ENCODE measurements around the gene EGFL8.

EGFL8 gene

DNA sequence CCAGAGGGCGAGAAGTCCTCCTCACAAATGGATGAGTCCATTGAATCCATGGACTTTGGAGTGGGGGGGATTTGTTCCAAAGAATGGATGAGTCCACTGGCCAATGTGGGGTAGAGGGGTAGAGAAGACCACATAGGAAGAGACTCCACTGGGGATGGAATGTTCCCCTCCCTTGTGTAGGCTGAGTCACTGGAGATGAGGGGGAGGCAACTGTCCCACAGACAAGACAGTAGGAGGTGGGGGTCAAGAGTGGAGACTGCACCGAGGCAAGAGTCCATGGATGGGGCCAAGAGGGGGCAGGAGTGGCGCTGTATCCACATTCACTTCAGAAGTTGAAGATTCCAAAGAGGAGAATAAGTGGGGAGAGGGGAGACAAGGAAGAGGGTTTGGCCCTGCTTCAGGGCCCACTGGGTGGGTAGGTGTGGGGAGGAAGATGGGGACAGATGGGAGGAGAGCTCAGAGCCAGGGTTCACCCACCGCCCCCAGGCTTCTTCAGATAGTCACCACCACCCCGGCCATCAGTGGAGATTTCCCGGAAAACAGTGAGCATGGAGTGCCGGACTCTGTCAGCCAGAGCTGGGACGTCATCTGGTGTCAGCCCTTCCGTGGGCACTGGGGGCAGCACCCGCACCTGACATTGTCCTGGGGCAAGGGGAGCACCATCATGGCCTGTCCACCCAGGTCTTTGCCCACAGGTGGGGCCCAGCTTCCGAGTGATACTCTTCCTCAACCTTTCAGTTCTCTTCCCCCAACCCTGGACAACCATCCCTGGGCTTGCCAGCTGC is 4.6 kb downstream of the EGFL8 start:
- DNase-seq: no peak

DNA sequence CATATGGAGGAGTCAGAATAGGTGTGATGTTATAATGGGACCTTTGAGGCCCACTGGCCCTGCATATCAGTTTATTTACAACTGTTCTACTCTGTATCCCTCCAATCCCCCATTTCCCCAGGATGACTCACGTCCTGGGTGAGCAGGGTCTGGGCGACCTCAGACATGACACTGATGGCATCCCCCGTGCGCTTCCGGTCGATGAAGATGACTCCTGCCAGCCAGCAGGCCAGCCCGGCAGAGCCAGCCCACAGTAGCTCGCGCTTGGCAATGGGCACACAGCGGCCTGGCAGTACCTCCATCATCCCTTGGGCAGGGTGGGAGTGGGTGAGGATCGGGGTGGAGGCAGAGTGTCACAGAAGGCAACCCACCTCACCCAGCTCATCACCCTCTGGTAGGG is 5.9 kb downstream of the EGFL8 start:
- no peak for DNase-seq

DNA sequence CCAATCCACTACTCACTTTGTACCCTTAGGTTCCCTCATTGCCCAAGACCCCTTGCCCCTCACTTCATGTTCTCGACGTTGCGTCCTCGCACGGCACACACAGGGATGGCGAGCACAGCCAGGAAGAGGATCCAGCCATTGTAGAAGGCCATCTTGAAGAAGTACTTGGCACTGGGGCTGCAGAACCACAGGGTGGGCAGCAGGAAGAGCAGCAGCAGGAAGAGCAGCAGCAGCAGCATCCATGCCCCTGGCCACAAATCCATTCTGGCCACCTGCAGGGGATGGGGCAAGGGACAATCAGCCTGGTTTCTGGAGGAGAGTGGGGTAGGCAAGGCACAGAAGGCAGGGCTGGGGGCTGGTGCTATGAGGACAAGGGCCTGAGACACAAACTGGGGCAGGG is 6.8 kb downstream of the EGFL8 start:
- no peak for DNase-seq

DNA sequence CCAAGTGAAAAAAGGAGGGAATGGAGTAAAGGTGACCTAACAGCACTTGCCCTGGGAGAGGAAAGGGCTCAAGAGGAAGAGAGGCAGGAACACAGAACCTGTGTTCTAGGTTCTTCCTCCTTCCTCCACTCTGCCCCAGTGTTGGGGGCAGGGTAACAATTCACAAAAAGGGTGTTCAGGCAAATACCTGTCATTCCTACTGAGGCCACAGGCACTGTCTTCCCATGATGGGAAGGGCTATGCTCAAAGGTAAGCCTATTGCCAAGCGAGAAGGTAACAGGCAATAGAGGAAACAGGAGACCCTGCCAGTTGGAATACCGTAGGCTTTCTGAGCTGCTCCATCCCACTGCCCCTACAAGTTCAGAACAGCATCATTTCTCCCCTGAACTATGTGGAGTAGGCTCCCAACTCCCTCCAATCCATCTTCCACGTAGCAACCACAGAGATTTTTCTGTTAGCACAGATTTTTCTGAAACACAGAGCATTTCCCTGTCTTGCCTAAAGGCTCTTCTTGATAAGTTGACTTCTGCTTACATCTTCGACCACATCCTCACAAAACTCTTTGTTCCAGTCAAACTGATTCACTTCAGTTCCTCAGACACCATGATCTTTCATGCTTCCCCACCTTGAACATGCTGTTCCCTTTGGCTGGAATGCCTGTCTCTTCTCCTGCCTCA is 8.8 kb downstream of the EGFL8 start:
- DNase-seq: no peak

DNA sequence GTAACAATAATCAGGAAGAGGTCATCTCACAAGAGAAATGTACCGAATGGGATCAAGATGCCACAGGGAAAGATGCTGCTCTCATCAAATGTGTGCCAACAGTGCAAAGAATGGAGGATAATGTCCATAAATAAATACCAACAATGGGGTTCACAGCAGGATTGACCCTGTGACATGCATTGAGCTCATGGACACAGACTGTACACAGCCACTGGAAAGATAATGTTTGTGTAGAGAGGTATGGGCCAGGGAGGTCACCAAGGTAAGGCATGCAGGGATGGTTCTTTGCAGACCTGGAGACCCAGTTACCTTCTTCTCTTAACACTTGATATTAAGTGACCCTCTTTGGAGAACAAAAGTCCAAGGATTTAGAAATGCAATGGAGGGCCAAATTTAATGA is 10.0 kb downstream of the EGFL8 start:
- DNase-seq: no peak

DNA sequence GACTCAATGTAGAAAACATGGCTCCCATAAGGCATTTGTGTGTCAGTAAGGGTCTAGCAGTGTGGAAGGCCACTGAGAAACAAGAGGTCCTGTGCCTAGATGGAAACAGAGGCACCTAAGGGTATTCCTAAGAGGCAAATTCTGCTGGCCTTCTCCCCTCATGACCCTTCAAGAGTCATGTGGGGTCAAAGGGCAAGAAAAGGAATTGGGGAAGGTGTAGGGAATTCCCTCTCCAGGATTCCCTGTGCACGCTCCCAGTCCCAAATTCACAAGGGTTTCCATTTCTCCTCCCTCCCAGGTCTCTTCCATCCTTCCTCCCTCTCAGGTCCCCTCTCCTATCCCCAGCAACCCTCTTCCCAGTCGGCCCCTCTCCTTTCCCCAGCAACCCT is 10.9 kb downstream of the EGFL8 start:
- DNase-seq: no peak

DNA sequence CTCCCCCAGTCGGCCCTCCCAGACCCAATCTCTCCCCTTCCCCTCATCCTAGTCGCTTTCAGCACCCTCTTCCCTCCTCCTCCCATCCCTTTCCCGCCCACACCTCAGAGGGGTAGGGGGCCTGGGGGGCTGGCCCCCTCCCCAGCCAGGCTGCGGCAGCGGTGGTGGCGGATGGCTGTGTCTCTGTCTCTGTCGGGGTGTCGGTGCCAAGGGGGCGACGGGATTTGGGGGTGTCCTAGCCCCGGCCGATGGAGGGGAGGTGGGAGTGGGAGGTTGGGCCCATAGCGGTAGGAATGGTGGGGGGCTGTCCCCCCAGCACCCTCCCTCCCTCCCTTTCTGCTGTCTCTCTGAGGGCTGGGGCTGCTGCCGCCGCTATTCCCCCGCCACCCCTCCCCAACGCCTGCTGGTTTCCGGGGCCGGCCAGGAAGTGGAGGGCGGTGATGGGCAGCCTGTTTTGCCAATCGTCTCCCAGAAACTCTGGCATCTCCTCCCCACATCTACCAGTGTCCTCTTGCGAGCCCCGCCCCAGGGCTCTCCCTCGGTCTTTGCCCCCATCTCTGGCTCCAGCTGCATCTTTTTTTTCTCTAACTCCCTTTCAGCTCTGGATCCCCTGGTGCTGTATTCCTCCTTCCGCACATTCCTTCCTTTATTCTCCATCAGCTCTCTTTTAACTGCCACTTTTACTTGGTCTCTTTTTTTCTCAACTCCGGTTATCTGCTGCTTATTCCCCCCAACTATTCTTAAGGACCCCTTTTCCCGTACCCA is 11.5 kb downstream of the EGFL8 start, which contains the start of gene AGPAT1:
Gene AGPAT1 (minus strand): TSS at position 374 of the 765 bp plus-strand sequence. CDS start 4,588 bp downstream, outside the sequence.
- peak; percentile 92 for DNase-seq

DNA sequence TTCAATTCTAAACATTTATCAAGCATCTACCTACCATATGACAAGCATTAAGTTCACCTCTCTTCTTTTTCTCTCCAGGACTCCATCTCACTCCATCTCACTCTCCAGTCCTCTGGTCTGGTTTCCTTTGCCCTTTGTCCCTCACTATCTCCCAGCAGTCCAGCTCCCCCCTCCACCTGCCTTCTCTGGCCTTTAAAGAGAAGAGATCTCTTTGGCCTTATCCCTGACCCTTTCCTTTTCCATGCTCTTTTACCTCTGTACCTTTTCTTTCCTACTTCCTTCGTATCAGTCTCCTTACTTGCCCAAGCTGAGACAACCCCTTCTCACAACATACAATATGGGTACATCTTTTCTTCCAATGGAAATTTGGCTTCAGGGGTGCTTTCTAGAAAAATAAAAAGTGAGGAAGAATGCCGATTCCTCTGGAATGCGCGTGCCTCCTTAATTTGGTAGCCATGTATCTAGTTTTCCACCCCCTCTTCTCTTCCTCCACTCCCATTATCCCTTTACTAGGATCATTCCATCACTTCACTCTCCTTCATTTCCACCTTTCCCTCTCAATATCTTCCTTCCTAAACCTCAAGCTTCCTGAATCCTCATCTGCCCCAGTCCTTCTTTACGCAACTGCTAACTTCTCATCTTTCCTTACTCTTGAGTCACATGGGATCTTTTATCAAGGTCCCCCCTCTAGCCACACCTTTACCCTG is 12.2 kb downstream of the EGFL8 start:
- no peak for DNase-seq

DNA sequence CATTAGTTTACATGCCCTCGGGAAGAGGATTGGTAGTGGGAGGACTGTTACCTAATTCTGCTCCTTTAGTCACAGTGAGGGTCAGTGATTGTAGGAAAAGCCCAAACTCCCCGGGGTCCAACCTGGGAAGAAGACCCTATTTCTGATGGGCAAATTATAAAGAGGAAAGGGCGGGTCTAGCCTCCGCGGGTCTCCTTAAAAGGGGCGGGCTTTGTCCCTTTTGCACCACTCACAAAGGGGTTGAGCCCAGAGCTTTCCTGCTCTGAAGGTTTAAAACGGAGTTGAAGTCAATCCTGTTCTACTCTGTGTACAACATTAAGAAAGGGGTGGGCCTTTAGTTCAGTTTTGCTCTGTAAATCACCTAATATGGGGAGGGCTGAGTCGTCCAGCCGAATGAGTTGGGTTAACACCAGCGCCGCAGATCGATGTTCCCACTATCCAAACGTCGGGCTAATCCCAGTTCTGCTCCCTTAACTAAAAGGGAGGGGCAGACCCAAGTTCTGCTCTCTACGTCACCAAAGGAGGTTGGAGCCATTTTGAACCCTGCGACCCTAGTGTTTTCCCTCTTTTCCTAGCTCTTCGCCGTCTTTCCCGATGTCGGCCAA is 12.9 kb downstream of the EGFL8 start:
- DNase-seq: peak; percentile 51

DNA sequence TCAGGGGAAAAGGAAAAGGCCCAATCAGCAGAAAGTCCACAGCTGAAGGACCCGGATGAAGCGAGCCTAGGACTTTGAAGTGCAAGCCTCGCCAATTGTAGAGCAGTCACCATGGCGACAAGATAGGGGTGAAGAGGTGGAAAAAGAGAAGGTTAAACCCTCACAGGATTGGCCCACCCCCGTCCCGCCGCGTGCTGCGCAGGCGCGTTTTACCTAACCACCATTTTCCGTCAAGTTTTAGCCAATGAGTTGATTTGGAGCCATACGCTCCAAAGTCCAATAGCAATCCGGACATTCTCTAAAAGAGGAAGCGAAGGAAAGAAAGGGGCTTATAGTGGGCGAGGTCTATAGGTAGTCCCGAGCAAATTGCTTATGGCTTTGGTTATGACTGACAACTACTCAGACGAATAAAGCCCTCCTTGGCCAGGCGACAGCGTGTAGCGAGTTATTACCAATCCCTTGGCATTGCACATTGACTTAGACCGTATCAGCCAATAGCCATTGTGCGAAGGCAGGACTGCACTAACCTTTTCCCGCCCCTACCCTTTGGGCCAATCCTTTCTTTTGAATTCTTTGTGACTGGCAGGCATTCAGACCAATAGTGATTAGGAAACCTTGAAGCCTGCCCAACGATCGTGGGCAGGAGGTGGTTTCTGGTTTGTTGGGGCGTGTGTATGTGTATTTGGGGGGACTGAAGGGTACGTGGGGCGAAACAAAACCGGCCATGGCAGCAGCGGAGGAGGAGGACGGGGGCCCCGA is 13.6 kb downstream of the EGFL8 start, which contains the start of gene RNF5:
Gene RNF5 (plus strand): TSS at position 618 of the 759 bp plus-strand sequence. CDS start 107 bp downstream, at position 725.
- peak; percentile 94 for DNase-seq

DNA sequence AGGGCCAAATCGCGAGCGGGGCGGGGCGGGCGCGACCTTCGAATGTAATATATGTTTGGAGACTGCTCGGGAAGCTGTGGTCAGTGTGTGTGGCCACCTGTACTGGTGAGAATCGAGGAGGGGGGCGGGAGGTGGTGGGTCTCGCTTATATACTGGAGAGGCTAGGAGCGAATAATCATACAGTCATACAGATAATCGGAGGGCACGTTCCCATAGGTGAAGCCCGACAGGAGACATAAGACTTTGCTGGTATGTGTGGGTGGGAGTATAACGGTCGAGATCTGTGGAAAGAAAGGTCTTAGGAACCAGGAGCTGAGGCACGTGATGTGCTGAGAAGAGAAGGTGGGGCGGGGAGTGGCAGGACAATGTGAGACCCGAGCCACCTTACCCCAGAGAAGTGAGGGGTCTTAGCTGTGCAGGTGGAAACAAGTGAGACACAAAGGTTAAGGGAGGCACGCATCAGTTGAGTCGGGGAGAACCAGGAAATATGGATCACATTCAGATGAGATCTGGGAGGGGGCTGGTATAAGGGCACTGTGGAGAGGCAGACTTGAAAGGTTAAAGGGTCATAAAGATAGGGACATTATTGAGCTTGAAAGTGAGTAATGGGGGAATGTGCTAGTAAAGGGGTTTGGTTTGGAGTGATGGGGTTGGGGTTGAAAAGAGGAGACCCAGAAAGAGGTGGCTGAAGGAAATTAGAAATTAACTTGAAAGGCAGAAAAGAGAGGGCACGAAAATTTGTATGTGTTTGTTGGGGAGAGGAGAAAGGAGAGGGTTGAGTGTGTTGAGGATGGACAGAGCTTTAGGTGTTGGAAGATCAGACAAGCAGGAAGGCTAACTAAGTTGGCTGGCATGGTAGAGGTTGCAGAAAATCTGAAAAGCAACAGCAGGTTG is 14.4 kb downstream of the EGFL8 start:
- no peak for DNase-seq

DNA sequence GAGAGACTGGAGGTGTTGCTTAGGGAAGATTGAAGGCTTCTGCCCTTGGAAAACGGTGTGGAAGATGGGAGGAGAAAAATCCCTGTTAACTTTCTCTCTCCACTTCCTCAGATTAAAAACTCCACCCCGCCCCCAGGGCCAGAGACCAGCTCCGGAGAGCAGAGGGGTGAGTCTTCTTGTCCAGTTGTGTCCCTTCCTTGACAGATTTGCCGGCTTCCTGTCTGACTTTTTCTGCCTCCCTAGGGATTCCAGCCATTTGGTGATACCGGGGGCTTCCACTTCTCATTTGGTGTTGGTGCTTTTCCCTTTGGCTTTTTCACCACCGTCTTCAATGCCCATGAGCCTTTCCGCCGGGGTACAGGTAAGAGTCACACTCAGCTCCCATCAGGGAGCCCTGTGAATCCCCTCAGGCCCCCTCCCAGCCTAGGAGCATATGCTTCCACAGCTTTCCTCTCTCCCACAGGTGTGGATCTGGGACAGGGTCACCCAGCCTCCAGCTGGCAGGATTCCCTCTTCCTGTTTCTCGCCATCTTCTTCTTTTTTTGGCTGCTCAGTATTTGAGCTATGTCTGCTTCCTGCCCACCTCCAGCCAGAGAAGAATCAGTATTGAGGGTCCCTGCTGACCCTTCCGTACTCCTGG is 15.5 kb downstream of the EGFL8 start:
- DNase-seq: no peak

DNA sequence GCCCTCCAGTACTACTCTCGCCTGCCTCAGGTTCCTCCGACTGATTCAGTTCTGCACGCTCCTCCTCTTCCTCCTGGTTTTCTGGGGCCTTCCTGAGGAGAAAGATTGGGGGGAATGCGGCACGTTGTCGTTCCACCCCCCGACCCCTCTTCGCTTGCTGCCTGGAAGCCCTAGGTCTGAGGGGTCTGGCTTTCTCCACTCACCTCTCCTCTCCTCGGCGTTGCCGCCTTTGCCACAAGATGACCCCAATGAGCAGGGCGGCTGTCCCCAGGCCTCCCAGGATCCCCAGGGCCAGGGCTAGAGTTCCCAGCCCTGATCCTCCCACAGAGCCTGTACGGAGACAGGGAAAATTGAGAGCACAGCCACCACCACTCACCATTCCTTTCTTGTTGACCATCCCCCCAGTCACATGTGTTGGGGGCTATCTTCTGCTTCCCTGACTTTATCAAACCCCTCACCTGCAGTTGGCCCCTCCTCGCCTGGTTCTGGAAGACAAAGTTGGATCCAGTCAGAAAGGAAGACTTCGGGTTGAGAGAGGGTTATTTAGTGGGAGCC is 16.8 kb downstream of the EGFL8 start:
- no peak for DNase-seq

DNA sequence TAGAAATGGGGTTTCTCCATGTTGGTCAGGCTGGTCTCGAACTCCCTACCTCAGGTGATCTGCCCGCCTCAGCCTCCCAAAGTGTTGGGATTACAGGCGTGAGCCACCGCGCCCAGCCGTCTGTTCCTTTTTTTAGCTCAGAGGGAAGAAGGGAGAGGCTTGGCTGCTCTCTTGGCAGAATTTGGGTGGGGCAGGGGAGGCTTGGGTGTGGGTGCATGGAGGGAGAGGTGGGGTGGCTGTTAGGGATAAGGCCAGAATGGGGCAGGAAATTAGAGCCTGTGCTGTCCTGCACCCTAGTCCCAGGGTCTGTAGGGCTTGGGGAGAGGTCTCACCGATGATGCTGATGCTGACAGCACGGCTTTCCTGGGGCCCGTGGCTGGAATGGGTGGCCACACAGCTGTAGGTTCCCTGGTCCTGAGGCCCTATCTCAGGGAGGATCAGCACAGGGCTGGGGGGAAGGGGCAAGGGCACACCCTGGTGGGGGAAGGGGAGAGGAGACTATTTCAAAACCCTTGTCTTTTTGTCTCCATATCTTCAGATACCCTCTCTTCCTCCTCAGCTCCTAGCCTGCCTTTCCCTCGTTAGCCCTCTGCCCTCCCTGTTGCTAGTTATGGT is 17.6 kb downstream of the EGFL8 start:
- no peak for DNase-seq

DNA sequence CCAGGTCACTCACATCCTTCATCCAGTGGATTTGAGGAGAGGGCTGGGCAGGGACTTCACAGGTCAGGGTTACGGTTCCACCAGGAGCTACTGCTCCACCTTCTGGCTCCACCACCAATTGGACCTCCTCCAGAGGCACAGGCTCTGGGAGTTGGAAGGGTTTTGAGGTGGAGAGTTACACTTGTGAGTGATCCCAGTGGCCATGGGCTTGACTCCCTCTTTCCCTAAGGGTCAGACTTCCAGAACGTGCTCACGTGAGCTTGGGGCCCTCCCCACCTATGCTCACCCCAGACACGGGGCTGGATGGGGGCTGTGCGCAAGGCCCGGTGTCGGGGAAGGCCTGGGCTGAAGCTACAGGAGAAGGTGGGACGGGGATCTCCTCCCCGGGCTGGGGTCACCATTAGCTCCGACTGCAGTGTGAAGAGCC is 18.2 kb downstream of the EGFL8 start:
- DNase-seq: no peak

DNA sequence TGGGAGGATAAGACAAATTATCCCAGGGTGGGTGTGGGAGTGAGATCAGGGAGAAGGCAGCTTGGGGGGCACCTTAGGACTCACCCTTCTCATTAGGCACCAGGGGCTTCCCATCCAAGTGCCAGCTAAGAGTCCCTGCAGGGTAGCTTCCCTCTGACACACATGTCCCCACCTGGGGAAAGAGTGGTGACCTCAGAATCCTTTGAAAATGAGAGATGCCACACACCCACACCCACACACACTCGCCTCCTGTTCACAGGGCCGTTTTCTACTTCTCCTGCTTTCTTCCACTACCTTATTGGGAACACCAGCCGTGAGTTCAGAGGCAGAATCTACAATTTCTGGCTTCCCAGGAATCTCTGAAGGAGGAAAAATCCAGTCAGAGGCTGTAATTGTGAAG is 18.6 kb downstream of the EGFL8 start:
- DNase-seq: no peak

DNA sequence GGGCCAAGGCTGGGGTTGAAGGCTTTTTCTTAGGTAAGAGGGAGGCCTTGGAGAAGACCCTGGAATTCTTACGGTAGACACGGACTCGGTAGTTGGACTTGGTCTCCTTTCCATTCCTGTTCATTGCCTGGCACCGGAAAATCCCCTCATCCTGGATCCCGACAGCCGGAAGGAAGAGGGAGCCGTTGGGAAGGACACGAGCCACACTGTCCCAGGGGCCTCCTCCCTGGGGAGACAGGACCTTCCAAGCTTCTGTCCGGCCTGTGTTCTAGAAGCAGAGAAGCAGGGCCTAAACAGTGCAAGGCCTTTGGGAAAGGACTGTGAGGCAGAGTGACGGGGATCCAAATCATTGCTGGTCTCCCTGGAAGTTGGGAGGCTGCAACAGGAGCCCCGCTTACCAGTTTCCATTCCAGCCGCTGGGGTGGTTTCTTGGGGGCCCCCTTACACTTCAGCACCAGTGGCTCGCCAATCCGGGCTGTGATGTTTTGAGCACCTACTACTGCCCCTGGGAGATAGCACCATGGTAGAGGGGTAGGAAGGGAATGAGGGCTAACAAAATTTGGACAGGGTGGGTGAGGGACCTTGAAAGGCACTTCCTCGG is 19.2 kb downstream of the EGFL8 start:
- no peak for DNase-seq

DNA sequence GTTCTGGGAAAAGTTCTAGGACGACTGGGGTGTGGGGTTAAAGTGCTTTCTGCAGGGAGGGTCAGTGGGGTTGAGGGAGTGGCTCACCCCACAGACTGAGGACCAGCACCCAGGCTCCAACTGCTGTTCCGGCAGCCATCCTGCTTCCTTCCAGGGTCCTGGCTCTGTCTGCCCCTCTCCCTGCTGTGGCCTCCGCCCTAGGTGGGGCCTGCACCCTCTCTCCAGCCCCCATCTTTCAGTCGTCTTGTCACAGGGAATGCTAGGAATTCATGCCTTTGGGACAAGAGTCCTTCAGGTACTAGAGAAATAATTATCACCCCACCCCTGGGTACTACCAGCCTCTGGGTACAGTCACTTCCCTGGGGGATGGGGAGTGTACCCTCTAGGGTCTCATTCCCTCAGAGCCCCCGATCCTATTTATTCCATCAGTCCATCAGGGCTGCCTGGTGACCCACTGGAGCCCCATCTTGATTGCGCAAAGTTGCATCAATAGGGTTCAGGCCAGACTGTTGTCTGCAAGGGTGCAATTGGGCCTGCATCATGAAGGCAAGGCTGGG is 19.8 kb downstream of the EGFL8 start, which contains the start of gene AGER:
Gene AGER (minus strand): TSS at position 170 of the 557 bp plus-strand sequence. CDS start 31 bp downstream, at position 139.
- no peak for DNase-seq

All from NK-92 treated with Interleukin-12 subunit alpha and Interleukin-12 subunit beta, amount 100 ng/mL, for 24 hours (cell line).